Fibroblast of peridontal ligament (primary cell): ENCODE measurements around the gene ATG9B.
A peak's percentile ranks its signal among the peaks of the same experiment; 100 is the strongest.

Experiments used
- DNase-seq: peaks from one replicate; pipeline ENCODE4 v3.0.0-alpha.2; 2010; ENCODE audit errors: extremely low read depth

Gene ATG9B

GRCh38 chr7:151000897-151001495 is 23.3 kb downstream of the ATG9B start:
- no peak for DNase-seq

DNA sequence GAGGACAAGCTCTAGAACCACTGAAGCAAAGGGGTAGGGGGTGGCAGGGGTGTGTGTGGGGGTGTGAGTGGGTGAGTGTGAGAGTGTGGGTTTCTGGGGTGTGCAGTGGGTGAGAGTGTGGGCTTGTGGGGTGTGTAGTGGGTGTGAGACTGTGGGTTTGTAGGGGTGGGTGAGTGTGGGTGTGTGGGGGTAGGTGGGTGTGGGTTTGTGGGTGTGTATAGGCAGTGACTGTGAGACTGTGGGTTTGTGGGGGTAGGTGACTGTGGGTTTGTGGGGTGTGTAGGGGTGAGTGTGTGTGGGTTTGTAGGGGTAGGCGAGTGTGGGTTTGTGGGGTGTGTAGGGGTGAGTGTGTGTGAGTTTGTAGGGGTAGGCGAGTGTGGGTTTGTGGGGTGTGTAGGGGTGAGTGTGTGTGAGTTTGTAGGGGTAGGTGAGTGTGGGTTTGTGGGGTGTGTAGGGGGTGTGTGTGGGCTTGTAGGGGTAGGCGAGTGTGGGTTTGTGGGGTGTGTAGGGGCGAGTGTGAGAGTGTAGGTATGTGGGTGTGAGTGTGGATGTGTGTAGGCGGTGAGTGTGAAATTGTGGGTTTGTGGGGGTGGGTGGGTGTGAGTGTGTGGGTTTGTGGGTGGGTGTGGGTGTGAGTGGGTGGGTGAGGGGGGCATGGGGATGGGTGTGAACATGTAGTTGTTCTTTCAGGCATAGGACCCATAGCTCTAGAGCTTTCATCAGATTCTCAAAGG is 24.6 kb downstream of the ATG9B start:
- no peak for DNase-seq

DNA sequence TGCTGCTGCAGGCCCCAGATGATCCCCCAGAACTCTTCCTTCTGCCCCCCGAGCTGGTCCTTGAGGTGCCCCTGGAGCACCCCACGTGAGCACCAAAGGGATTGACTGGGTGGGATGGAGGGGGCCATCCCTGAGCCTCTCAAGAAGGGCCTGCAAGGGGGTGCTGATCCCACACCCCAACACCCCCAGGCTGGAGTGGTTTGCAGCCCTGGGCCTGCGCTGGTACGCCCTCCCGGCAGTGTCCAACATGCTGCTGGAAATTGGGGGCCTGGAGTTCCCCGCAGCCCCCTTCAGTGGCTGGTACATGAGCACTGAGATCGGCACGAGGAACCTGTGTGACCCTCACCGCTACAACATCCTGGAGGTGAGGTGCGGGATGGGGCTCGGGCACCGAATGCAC is 25.3 kb downstream of the ATG9B start:
- DNase-seq = no peak

- no peak for DNase-seq
These were observed 26.0 kb downstream of the ATG9B start for GRCh38 chr7:150998341-150998740.

GRCh38 chr7:150997817-150998216 is 26.5 kb downstream of the ATG9B start:
- no peak for DNase-seq

DNA sequence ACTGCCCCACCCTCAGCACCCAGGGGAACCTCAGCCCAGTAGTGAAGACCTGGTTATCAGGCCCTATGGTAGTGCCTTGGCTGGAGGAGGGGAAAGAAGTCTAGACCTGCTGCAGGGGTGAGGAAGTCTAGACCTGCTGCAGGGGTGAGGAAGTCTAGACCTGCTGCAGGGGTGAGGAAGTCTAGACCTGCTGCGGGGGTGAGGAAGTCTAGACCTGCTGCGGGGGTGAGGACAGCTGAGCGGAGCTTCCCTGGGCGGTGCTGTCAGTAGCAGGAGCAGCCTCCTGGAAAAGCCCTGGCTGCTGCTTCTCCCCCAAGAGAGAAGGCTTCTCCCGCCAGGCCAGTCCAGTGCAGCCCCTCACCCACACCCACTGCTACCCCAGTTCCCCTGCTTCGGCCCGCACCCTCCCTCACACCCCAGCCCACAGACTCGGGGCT is 27.2 kb downstream of the ATG9B start:
- no peak for DNase-seq

GRCh38 chr7:150996376-150997074 is 27.8 kb downstream of the ATG9B start:
- no peak for DNase-seq

DNA sequence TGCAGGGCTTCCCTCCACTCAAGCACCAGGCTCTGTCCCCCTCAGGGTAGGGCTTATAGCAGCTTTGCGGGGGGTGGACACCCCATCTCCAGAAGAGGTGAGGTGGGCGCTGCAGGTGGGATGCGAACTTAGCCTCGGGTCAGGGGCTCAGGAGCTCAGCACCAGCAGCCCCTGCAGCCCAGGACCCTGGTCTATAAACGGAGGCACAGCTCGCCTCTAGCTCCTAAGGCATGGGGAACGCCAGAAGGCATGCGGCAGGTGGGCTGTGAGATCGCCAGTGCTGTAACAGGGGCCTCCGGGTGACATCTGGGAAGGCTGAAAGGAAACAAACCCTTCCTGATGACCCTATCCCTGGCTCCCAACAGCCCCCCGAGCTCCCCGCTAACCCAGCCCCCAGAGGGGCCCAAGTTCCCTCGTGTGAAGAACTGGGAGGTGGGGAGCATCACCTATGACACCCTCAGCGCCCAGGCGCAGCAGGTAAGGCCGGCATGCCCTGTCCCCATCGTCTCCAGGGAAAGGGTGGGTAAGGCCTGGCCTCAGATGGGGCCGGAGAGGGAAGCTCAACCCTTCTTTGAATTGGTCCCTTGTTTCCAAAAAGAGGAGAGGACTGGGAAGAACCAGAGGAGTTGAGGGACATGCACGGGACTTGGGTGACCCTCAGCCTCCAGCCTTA is 29.3 kb downstream of the ATG9B start:
- DNase-seq = no peak

- DNase-seq = no peak
These were observed 30.0 kb downstream of the ATG9B start for GRCh38 chr7:150994141-150994837.

GRCh38 chr7:150993511-150993910 is 30.8 kb downstream of the ATG9B start:
- no peak for DNase-seq

- DNase-seq = no peak
These were observed 31.4 kb downstream of the ATG9B start for GRCh38 chr7:150992833-150993302.

DNA sequence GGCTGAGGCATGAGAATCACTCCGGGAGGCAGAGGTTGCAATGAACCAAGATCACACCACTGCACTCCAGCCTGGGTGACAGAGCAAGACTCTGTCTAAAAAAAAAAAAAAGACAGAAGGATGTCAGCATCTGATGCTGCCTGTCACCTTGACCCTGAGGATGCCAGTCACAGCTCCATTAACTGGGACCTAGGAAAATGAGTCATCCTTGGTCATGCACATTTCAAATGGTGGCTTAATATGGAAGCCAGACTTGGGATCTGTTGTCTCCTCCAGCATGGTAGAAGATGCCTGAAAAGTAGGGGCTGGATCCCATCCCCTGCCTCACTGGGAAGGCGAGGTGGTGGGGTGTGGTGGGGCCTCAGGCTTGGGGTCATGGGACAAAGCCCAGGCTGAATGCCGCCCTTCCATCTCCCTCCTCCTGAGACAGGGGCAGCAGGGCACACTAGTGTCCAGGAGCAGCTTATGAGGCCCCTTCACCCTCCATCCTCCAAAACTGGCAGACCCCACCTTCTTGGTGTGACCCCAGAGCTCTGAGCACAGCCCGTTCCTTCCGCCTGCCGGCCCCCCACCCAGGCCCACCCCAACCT is 32.1 kb downstream of the ATG9B start:
- DNase-seq = no peak

DNA sequence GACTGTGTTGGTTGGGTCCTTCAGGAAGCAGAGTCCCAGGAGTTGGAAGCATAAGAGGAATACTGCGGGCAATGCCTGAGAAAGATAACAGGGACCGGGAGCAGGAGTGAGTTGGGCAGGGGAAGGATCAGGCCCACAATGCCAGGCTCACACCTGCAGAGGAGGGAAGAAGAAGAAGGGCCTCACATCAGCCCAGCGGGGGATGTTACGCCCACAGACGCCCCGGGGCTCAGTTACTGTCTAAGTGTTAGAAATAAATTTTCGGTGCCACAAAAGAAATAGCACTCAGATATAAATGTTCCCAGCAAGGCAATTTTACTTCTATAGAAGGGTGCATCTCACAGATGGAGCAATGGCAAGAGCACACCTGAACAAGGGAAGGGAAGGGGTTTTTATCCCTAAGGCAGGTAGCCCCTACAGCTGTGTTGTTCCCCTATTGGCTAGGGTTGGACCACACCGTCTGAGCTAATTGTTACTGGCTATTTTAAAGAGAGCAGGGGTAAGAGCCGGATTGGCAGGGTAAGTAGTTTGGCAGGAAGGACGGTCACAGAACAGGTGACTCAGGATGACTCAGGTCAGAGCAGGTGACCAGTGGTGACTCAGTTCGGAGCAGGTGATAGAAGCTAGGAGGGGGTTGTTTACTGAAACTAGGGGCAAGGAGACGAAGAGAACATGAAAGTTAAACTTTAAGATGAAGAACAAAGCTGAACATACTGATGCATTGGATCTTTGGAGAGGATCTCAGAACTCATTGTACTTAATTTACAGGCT is 33.7 kb downstream of the ATG9B start, which contains the start of gene NOS3:
Gene NOS3, plus strand, starts transcription at position 602 of the 771 bp plus-strand sequence. CDS start 2,787 bp downstream, outside the sequence.
- no peak for DNase-seq

DNA sequence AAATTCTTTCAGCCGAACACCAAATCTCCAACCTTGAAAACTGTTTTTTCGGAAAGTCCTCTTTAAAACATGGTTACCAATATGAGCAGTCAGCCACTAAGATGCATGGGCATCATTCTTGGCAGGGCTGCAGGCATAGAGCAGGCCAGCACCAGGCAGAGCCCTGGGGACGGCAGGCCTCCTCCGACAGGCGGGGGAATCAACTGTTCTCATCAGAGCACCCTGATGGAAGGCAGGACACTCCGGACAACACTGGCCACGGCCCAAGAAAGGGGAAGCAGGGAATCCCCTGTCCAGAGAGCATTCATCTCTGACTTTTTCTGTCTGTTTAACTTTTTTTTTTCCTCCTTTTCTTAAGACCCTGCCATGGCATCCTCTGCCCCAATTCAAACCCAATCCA is 34.8 kb downstream of the ATG9B start:
- no peak for DNase-seq

- no peak for DNase-seq
These were observed 35.8 kb downstream of the ATG9B start for GRCh38 chr7:150988230-150989226.

- DNase-seq = no peak
These were observed 37.7 kb downstream of the ATG9B start for GRCh38 chr7:150986556-150986955.

DNA sequence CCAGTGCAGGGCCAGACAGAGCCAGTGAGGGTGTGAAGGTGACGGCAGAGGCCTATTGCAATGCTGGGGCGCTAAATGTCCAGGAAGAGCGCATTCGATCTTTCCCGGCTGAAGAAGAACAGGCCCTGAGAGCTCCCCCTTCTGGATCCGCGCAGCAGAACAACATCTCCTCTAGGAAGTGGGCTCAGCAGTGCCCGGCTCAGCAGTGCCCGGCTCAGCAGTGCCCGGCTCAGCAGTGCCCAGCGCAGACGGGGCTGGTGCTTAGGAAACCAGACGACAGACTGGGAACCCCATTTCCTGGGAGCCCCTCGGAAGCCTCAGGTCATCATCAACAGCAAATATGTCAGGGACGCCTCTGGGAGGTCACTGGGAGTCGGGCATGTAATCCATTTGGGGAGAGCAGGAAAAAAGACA is 38.2 kb downstream of the ATG9B start:
- peak; percentile 33 for DNase-seq

GRCh38 chr7:150983893-150984368 is 40.4 kb downstream of the ATG9B start:
- peak; percentile 25 for DNase-seq

- DNase-seq = no peak
These were observed 41.9 kb downstream of the ATG9B start for GRCh38 chr7:150982351-150982750.
